ENCODE measurements around the gene HECW1. TPM values are rescaled to one million over a fixed set of nuclear protein-coding genes. Genes with fewer than 3 reads are reported as not detected.

HECW1 gene
- total RNA-seq, 3 donors from 2014 or later (not counting 1 experiment from before 2014, with no cell fraction given), result not detected

DNA sequence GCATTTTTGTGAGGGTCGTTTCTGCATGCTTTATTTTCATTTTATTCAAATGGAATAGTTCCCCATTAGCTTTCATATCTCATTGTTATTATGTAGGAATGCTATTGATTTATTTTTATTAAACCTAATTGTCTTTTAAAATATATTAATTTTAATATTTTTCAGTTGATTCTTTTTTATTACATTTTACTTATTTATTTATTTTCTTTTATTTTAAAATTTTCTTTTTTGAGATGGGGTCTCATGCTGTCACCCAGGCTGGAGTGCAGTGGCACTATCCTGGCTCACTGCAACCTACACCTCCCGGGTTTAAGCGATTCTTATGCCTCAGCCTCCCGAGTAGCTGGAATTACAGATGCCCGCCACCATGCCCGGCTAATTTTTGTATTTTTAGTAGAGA is 463.1 kb downstream of the HECW1 start:
- Mint-ChIP-seq H3K4me1 (no peaks in the 10 kb centered on the region), H3K9me3 (no peaks in the 10 kb centered on the region), H3K27ac (no peak overlapping the region), H3K4me3 (no peak overlapping the region), H3K27me3 (ENCODE audit: low read depth in 2 of 2) (peaks cover 6 to 21% of the 10 kb centered on the region in 2 donors), H3K36me3 (no peaks in the 10 kb centered on the region)
- intact Hi-C loops (cut with micrococcal nuclease), result no loop called here
- Histone ChIP-seq H3K4me3 (ENCODE audit: low read length) (no peak overlapping the region), H3K27ac (ENCODE audit: low read length) (no peak overlapping the region), H3K27me3 (ENCODE audit: control insufficient read depth, insufficient read depth, low read length) (no peaks in the 10 kb centered on the region), H3K9me3 (ENCODE audit: control insufficient read depth, insufficient read depth, low read length) (no peaks in the 10 kb centered on the region), H3K4me1 (ENCODE audit: control insufficient read depth, insufficient read depth, low read length) (no peaks in the 10 kb centered on the region), H3K36me3 (ENCODE audit: control insufficient read depth, insufficient read depth, low read length) (no peaks in the 10 kb centered on the region)
- TF ChIP-seq, protein P1, sequence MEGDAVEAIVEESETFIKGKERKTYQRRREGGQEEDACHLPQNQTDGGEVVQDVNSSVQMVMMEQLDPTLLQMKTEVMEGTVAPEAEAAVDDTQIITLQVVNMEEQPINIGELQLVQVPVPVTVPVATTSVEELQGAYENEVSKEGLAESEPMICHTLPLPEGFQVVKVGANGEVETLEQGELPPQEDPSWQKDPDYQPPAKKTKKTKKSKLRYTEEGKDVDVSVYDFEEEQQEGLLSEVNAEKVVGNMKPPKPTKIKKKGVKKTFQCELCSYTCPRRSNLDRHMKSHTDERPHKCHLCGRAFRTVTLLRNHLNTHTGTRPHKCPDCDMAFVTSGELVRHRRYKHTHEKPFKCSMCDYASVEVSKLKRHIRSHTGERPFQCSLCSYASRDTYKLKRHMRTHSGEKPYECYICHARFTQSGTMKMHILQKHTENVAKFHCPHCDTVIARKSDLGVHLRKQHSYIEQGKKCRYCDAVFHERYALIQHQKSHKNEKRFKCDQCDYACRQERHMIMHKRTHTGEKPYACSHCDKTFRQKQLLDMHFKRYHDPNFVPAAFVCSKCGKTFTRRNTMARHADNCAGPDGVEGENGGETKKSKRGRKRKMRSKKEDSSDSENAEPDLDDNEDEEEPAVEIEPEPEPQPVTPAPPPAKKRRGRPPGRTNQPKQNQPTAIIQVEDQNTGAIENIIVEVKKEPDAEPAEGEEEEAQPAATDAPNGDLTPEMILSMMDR (IDR thresholded peaks at IDR 0.05), result no peak
- ATAC-seq (no peak), DNase-seq (no peak)
- WGBS (ENCODE audit: insufficient coverage), result 99% methylated on average over 4 of the region's 6 CpGs

DNA sequence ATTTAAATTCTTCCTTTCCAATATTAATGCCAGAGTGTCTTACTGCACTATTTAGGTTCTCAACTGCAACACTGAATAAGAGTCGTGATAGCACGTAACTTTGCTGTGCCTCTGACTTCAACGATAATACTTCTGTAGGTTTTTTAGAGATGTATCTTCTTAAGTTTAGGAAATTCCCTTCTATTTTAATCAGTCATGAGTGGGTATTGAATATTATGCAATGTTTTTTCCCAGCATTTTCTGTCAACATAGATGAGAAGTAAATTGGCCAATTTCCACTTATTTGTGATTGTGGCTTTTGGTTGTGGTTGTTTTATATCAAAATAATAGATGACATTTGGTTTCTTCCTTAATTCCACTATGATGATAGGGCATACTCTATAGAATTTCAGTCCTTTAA is 463.8 kb downstream of the HECW1 start:
- Mint-ChIP-seq H3K9me3 (no peaks in the 10 kb centered on the region), H3K36me3 (no peaks in the 10 kb centered on the region), H3K27me3 (ENCODE audit: low read depth in 2 of 2) (peaks cover 7 to 25% of the 10 kb centered on the region in 2 donors), H3K27ac (no peak overlapping the region), H3K4me1 (no peaks in the 10 kb centered on the region), H3K4me3 (no peak overlapping the region)
- no peak for DNase-seq
- intact Hi-C loops (cut with micrococcal nuclease), result no loop called here
- no peaks in the 10 kb centered on the region for H3K4me1 ChIP-seq (ENCODE audit: control insufficient read depth, insufficient read depth, low read length)
- no peaks in the 10 kb centered on the region for H3K27me3 ChIP-seq (ENCODE audit: control insufficient read depth, insufficient read depth, low read length)
- no peaks in the 10 kb centered on the region for H3K36me3 ChIP-seq (ENCODE audit: control insufficient read depth, insufficient read depth, low read length)
- H3K9me3 ChIP-seq (ENCODE audit: control insufficient read depth, insufficient read depth, low read length), result no peaks in the 10 kb centered on the region
- WGBS (ENCODE audit: insufficient coverage), result 100% methylated on average over 3 of the region's 3 CpGs
- no peak for ATAC-seq
- H3K27ac ChIP-seq (ENCODE audit: low read length), result no peak overlapping the region
- H3K4me3 ChIP-seq (ENCODE audit: low read length), result no peak overlapping the region
- TF ChIP-seq, protein P1 (IDR thresholded peaks at IDR 0.05), result no peak

DNA sequence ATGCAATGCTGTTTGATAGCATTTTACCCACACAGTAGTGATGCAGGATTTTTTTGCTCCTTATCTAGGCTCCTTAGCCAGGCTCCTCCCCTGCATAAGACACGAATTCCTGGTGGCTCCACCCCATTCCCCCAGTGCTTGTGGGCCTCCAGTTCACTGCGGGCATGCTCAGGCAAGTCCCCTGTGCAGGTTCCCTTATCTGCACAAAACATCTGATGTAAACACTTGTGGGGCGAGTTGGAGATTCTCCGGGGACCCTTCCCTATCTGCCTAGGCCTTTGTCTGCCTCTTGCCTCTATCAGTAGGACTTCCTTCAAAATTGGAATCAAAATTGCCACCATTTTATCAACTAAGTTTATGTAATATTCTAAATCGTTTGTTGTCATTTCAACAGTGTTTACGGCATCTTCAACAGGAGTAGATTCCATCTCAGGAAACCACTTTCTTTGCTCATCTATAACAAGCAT is 465.1 kb downstream of the HECW1 start:
- H3K27ac Mint-ChIP-seq, result no peak overlapping the region

More for the DNA sequence above, 465.1 kb downstream of the HECW1 start:
- H3K4me1 ChIP-seq (ENCODE audit: control insufficient read depth, insufficient read depth, low read length), result peaks cover 3% of the 10 kb centered on the region
- Mint-ChIP-seq H3K4me1 (peaks cover 8 to 9% of the 10 kb centered on the region in 2 donors), H3K9me3 (no peaks in the 10 kb centered on the region), H3K27me3 (ENCODE audit: low read depth in 2 of 2) (peaks cover 12 to 35% of the 10 kb centered on the region in 2 donors), H3K4me3 (no peak overlapping the region), H3K36me3 (no peaks in the 10 kb centered on the region)
- DNase-seq (no peak), ATAC-seq (no peak)
- WGBS (ENCODE audit: insufficient coverage), result 54% methylated on average over 6 of the region's 6 CpGs
- intact Hi-C loops (cut with micrococcal nuclease), result no loop called here
- H3K9me3 ChIP-seq (ENCODE audit: control insufficient read depth, insufficient read depth, low read length), result no peaks in the 10 kb centered on the region
- no peaks in the 10 kb centered on the region for H3K36me3 ChIP-seq (ENCODE audit: control insufficient read depth, insufficient read depth, low read length)
- TF ChIP-seq, protein P1 (IDR thresholded peaks at IDR 0.05), result no peak
- no peak overlapping the region for H3K4me3 ChIP-seq (ENCODE audit: low read length)
- H3K27me3 ChIP-seq (ENCODE audit: control insufficient read depth, insufficient read depth, low read length), result peaks cover 2% of the 10 kb centered on the region
- no peak overlapping the region for H3K27ac ChIP-seq (ENCODE audit: low read length)

Measured in natural killer cell (primary cell).